Lung (tissue), 12 donors: ENCODE measurements around the gene COL4A1. TPM values are rescaled to one million over a fixed set of nuclear protein-coding genes. Genes with fewer than 3 reads are reported as not detected.

Source experiments
- ATAC-seq: fragments of 200-7000 bp; cut with Tn5 transposase; one replicate; pipeline ENCODE4 v1.9.1; 2020; ENCODE audit warnings: moderate number of reproducible peaks; ENCODE audit not compliant: insufficient read depth, low FRiP score
- DNase-seq, 3 donors: peaks; one replicate each; pipeline ENCODE4 v3.0.0-alpha.2; 2013 to 2017
- H3K27ac ChIP-seq, 2 donors: one replicate each; pipeline ENCODE4 v1.5.1; 2013; ENCODE audit warnings: mild to moderate bottlenecking in 2 of 2, moderate library complexity in 2 of 2, control low read depth in 1 of 2, inconsistent platforms in 1 of 2, low read depth in 1 of 2, low read length in 1 of 2
- H3K27me3 ChIP-seq, 3 donors: one replicate each; pipeline ENCODE4 v1.5.1; 2013; ENCODE audit warnings: low read length in 2 of 3; ENCODE audit not compliant: control insufficient read depth in 3 of 3, insufficient read depth in 3 of 3
- H3K36me3 ChIP-seq, 4 donors: one replicate each; pipeline ENCODE4 v1.5.1; 2013; ENCODE audit warnings: low read length in 4 of 4, mild to moderate bottlenecking in 1 of 4, moderate library complexity in 1 of 4; ENCODE audit not compliant: control insufficient read depth in 4 of 4, insufficient read depth in 4 of 4
- H3K4me1 ChIP-seq, 5 donors: one replicate each; pipeline ENCODE4 v1.5.1; 2013; ENCODE audit warnings: low read length in 5 of 5, mild to moderate bottlenecking in 2 of 5, moderate library complexity in 1 of 5; ENCODE audit not compliant: control insufficient read depth in 5 of 5, insufficient read depth in 5 of 5
- H3K4me3 ChIP-seq: one replicate; pipeline ENCODE4 v1.5.1; 2013; ENCODE audit warnings: mild to moderate bottlenecking, control low read depth, moderate library complexity
- H3K9ac ChIP-seq, 2 donors: one replicate each; pipeline ENCODE4 v1.5.1; 2013; ENCODE audit warnings: low read length in 2 of 2, control low read depth in 1 of 2; ENCODE audit not compliant: insufficient read depth in 1 of 2
- H3K9me3 ChIP-seq, 4 donors: one replicate each; pipeline ENCODE4 v1.5.1; 2013; ENCODE audit warnings: low read length in 3 of 4, mild to moderate bottlenecking in 1 of 4, moderate library complexity in 1 of 4; ENCODE audit not compliant: control insufficient read depth in 4 of 4, insufficient read depth in 3 of 4
- CTCF ChIP-seq: IDR thresholded peaks from 2 replicates; pipeline ENCODE4 v1.5.1; 2012; ENCODE audit warnings: mild to moderate bottlenecking; ENCODE audit errors: control extremely low read depth, extremely low read depth
- WGBS, 2 donors: extraction: QIAGEN DNeasy Blood & Tissue Kit; methylation state at CpG; one replicate each; pipeline ENCODE4 v1.1.7; 2013; 5-methylcytosine and 5-hydroxymethylcytosine counted together
- polyA plus RNA-seq, 2 donors: library from polyadenylated mRNA; stranded (reverse); fragments of 200-250 nt; gene quantifications; one replicate each; pipeline ENCODE4 v1.2.1, GENCODE V29; 2013
- total RNA-seq, 2 donors: library from RNA; depleted of rRNA in 1 of 2; stranded (reverse); fragments of >200 nt in 1 of 2; gene quantifications; one replicate each; pipeline ENCODE4 v1.2.1, GENCODE V29; 2014 to 2021
- donor health status: control.
- donor health status: control.
- donor health status: Bipolar disorder and iron deficiency.
- donor health status: healthy.
- donor health status: DM: yes; HTN: yes; CAD: no.

Gene COL4A1
- total and polyA plus RNA-seq, 4 donors, result 114 to 1,051 (median 318) TPM

- no peak overlapping the region for H3K27ac ChIP-seq
These were observed 106.6 kb downstream of the COL4A1 start for GRCh38 chr13:110200276-110200870.

GRCh38 chr13:110199046-110199831 is 107.7 kb downstream of the COL4A1 start:
- Histone ChIP-seq H3K27me3 (no peaks in the 10 kb centered on the region), H3K36me3 (peaks cover 9 to 32% (median 20%) of the 10 kb centered on the region in 4 donors), H3K4me3 (no peak overlapping the region), H3K9ac (no peak overlapping the region), H3K4me1 (peaks cover 0 to 5% (median 0%) of the 10 kb centered on the region in 5 donors), H3K27ac (peak overlapping the region in 1 of 2 donors; percentile 8), H3K9me3 (no peaks in the 10 kb centered on the region)
- WGBS, 2 donors, result 72 to 76% methylated on average over 18 of the region's 18 CpGs
- no peak for TF ChIP-seq CTCF
- peak in 1 of 3 donors; percentile 8 for DNase-seq
- no peak for ATAC-seq

More at GRCh38 chr13:110200276-110200870, 106.6 kb downstream of the COL4A1 start:
- H3K27me3 ChIP-seq, result no peaks in the 10 kb centered on the region
- H3K9ac ChIP-seq, result no peak overlapping the region
- H3K36me3 ChIP-seq, result peaks cover 5 to 37% (median 18%) of the 10 kb centered on the region in 4 donors
- WGBS, 2 donors, result 74 to 76% methylated on average over 12 of the region's 12 CpGs
- DNase-seq (no peak), ATAC-seq (no peak)
- H3K4me3 ChIP-seq, result no peak overlapping the region
- peaks cover 0 to 5% (median 0%) of the 10 kb centered on the region in 5 donors for H3K4me1 ChIP-seq
- TF ChIP-seq CTCF, result no peak
- H3K9me3 ChIP-seq, result no peaks in the 10 kb centered on the region

- Histone ChIP-seq H3K27ac (no peak overlapping the region), H3K9me3 (no peaks in the 10 kb centered on the region), H3K4me1 (peaks cover 0 to 5% (median 0%) of the 10 kb centered on the region in 5 donors), H3K36me3 (peaks cover 17 to 50% (median 25%) of the 10 kb centered on the region in 4 donors), H3K27me3 (no peaks in the 10 kb centered on the region), H3K4me3 (no peak overlapping the region), H3K9ac (no peak overlapping the region)
- ATAC-seq (no peak), DNase-seq (no peak)
- TF ChIP-seq CTCF, result no peak
- WGBS, 2 donors, result 78 to 82% methylated on average over 4 of the region's 4 CpGs
These were observed 109.5 kb downstream of the COL4A1 start for GRCh38 chr13:110197471-110197870.
